Measurements from ENCODE around the gene NUDCD3.

DNA sequence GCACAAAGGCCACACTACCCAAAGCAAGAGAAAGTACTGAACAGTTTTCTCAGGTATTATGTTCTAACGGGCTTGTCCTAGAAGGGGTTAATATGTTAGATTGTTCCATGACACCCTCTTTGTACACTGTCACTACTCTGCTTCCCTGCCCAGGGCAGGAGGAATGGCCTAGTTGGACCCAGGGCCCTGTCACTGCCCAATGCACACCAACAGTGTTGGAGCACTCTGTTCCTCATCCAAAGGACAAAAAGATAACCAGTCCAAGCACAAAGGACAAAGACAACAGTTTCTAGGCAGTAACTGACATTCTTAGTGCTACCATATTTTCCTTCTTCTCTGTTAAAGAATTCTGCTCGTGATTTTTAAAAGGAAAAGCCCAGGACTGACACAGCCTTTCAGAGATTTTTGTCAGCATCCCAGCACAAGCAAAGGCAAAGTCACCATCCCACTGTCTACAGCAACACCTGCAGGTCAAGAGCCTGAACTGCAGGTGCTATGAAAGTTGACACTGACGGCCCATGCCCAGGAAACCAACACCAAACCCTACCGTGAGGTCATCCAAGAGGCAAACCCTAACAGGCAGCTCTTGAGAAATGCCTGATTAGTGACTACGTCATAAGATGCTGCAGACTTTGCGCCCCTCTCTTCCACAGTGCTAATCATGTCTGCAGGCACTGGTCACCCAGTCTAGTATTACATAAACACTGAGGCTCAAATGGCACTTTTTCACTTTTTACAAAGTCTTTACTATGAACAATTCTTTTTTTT is 13.2 kb downstream of the NUDCD3 start:
- TF ChIP-seq POLR2AphosphoS5 (IDR thresholded peaks at IDR 0.05) = peak in 1 of 3 donors; percentile 62
- TF ChIP-seq, protein P1, sequence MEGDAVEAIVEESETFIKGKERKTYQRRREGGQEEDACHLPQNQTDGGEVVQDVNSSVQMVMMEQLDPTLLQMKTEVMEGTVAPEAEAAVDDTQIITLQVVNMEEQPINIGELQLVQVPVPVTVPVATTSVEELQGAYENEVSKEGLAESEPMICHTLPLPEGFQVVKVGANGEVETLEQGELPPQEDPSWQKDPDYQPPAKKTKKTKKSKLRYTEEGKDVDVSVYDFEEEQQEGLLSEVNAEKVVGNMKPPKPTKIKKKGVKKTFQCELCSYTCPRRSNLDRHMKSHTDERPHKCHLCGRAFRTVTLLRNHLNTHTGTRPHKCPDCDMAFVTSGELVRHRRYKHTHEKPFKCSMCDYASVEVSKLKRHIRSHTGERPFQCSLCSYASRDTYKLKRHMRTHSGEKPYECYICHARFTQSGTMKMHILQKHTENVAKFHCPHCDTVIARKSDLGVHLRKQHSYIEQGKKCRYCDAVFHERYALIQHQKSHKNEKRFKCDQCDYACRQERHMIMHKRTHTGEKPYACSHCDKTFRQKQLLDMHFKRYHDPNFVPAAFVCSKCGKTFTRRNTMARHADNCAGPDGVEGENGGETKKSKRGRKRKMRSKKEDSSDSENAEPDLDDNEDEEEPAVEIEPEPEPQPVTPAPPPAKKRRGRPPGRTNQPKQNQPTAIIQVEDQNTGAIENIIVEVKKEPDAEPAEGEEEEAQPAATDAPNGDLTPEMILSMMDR (IDR thresholded peaks at IDR 0.05) = peak in 5 of 7 experiments; percentile 87 to 93 (median 89)
